Stimulated activated naive CD8-positive, alpha-beta T cell treated with anti-CD3 and anti-CD28 coated beads, Interleukin-15, Interleukin-2, amounts not matched to agents 100 ng/mL and 50 ng/mL, for 24 hours (primary cell): ENCODE results near the gene PHYHD1.
"Not testable (repeated sequence)": the region's sequence is repeated elsewhere in the genome, so short reads cannot be mapped to it uniquely, and the experiment has no call there.

Experiments
- H3K27ac Mint-ChIP-seq: one replicate; pipeline ENCODE4 v1.8.0; 2021; ENCODE audit warnings: mild to moderate bottlenecking, mixed read lengths
- H3K27me3 Mint-ChIP-seq: one replicate; pipeline ENCODE4 v1.8.0; 2021; ENCODE audit warnings: mixed read lengths
- H3K36me3 Mint-ChIP-seq: one replicate; pipeline ENCODE4 v1.8.0; 2021; ENCODE audit warnings: low read depth, mixed read lengths
- H3K4me1 Mint-ChIP-seq: one replicate; pipeline ENCODE4 v1.8.0; 2021; ENCODE audit warnings: low read depth, mixed read lengths
- H3K4me3 Mint-ChIP-seq: one replicate; pipeline ENCODE4 v1.8.0; 2021; ENCODE audit warnings: mild to moderate bottlenecking, mixed read lengths
- H3K9me3 Mint-ChIP-seq: one replicate; pipeline ENCODE4 v1.8.0; 2021; ENCODE audit warnings: mixed read lengths

PHYHD1 gene

DNA sequence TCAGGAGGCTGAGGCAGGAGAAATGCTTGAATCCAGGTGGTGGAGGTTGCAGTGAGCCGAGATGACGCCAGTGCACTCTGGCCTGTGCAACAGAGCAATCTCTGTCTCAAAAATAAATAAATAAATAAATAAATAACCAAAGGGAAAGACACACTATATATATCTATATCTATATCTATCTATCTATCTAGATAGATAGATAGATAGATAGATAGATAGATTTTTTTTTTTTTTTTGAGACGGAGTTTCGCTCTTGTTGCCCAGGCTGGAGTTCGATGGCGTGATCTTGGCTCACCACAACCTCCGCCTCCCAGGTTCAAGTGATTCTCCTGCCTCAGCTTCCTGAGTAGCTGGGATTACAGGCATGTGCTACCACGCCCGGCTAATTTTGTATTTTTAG lies 40.6 kb downstream of the PHYHD1 start:
- H3K36me3 Mint-ChIP-seq = peaks cover 52% of the 10 kb centered on the region
- H3K27ac Mint-ChIP-seq, H3K9me3 Mint-ChIP-seq, H3K4me3 Mint-ChIP-seq, H3K4me1 Mint-ChIP-seq, H3K27me3 Mint-ChIP-seq: not testable (repeated sequence)

DNA sequence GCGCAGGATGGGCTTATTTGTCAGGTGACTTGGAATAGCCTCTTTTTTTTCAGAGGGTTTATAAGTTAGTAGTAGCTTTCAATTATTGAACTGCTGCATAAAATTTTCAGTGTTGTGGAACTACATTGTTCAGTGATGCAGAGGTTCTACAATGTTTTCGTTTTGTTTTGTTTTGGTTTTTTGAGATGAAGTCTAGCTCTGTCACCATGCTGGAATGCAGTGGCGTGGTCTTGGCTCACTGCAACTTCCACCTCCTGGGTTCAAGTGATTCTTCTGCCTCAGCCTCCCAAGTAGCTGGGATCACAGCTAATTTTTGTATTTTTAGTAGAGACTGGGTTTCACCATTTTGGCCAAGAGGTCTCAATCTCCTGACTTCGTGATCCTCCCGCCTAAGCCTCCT lies 48.7 kb downstream of the PHYHD1 start:
- Mint-ChIP-seq H3K36me3 (peaks cover 61% of the 10 kb centered on the region), H3K27me3 (no peaks in the 10 kb centered on the region), H3K4me1 (no peaks in the 10 kb centered on the region), H3K9me3 (no peaks in the 10 kb centered on the region), H3K27ac (no peak overlapping the region), H3K4me3 (no peak overlapping the region)

DNA sequence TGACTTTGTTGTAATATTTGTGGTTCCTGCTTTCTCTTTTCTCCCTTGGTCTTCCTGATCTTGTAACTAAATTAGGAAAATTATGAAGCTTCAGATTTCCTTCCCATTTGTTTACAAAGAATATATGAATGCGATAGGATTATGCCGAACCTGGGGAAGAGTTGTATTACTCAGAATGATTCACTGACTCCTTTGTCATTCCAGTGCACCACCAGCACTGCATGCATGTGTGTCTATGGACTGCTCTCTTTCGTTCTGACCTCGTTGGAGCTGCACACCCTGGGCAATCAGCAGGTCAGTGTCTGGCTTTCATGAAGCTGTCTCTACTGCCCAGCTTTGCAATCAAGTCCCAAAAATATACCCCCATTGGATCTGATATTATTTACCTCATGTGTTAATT lies 52.2 kb downstream of the PHYHD1 start:
- peaks cover 71% of the 10 kb centered on the region for H3K36me3 Mint-ChIP-seq
- H3K27me3 Mint-ChIP-seq = no peaks in the 10 kb centered on the region
- H3K4me1 Mint-ChIP-seq = no peaks in the 10 kb centered on the region
- H3K9me3 Mint-ChIP-seq = no peaks in the 10 kb centered on the region
- no peak overlapping the region for H3K4me3 Mint-ChIP-seq
- H3K27ac Mint-ChIP-seq = no peak overlapping the region

DNA sequence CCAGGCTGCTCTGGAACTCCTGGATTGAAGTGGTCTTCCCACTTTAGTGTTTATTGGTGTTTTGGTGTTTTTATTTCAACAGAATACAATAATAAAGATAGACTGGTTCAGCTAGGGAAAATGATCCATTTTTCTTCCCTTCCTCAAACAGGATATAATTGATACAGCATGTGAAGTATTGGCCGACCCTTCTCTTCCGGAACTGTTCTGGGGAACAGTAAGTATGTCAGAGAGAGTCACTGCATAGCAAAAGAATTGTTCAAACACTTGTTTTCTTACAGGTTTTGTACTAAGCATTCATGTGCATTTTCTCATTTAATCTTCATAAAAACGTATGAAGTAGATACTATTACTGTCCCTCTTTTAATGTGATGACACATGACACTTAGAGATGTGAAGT lies 58.3 kb downstream of the PHYHD1 start:
- Mint-ChIP-seq H3K27me3 (no peaks in the 10 kb centered on the region), H3K27ac (no peak overlapping the region), H3K9me3 (no peaks in the 10 kb centered on the region), H3K36me3 (peaks cover 71% of the 10 kb centered on the region), H3K4me1 (no peaks in the 10 kb centered on the region), H3K4me3 (no peak overlapping the region)

DNA sequence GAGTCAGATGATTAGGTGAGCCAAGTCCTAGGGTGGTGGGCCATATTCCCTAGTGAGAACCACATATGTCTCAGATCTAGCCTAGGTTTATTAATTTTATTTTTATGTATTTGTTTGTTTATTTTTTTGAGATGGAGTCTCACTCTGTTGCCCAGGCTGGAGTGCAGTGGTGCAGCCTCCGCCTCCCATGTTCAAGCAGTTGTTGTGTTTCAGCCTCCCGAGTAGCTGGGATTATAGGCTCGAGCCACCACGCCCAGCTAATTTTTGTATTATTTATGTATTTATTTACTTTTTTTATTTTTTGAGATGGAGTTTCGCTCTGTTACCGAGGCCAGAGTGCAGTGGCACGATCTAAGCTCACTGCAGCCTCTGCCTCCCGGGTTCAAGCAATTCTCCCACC lies 62.8 kb downstream of the PHYHD1 start:
- no peak overlapping the region for H3K4me3 Mint-ChIP-seq
- H3K4me1 Mint-ChIP-seq = no peaks in the 10 kb centered on the region
- peaks cover 84% of the 10 kb centered on the region for H3K36me3 Mint-ChIP-seq
- no peaks in the 10 kb centered on the region for H3K27me3 Mint-ChIP-seq
- H3K9me3 Mint-ChIP-seq = no peaks in the 10 kb centered on the region
- H3K27ac Mint-ChIP-seq = no peak overlapping the region

DNA sequence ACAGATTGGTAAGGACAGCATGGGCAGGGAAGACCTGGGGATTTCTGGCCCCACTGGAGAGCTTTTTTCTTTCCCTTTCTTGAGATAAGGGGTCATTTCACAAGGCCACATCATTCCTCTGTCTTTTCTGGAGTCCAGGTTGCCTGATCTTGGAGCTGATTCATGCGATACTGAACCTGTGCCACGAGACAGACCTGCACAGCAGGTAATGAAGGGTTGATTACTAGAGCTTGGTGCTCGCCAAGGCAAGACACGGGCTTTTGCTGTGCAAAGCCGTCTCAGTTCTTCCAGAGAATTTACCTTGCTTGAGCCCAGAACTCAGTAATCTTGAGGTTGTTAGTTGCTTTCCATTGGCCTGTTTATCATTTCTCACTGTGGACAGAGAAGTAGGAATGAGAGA lies 65.9 kb downstream of the PHYHD1 start:
- Mint-ChIP-seq H3K36me3 (peaks cover 64% of the 10 kb centered on the region), H3K27ac (no peak overlapping the region)

DNA sequence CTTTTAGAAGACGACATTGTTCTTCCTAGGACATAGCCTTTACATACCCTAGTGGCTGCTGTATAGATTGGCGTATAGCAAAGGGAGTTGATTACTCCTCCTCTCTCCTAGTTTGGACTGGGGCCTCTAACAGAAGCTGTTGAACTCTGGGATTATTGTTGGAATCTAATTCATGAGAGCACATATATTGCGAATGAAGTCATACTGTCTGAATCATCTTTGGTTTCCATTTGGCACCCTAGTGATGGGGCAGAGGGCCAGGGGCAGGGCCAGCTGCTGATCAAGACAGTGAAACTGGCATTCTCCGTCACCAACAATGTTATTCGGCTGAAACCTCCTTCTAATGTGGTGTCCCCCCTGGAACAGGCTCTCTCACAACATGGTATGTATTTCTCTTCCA lies 67.0 kb downstream of the PHYHD1 start:
- Mint-ChIP-seq H3K4me3 (no peak overlapping the region), H3K9me3 (no peaks in the 10 kb centered on the region), H3K4me1 (no peaks in the 10 kb centered on the region), H3K27ac (no peak overlapping the region), H3K36me3 (peaks cover 62% of the 10 kb centered on the region), H3K27me3 (no peaks in the 10 kb centered on the region)

More for the DNA sequence above, 65.9 kb downstream of the PHYHD1 start:
- no peaks in the 10 kb centered on the region for H3K4me1 Mint-ChIP-seq
- H3K9me3 Mint-ChIP-seq = no peaks in the 10 kb centered on the region
- no peak overlapping the region for H3K4me3 Mint-ChIP-seq
- no peaks in the 10 kb centered on the region for H3K27me3 Mint-ChIP-seq
